ENCODE results near the gene SPEN. TPM values are rescaled to one million over a fixed set of nuclear protein-coding genes. Genes with fewer than 3 reads are reported as not detected.

SPEN gene
- total and polyA plus RNA-seq, 9 of the 15 experiments (the other 6 are each of a cell fraction or from before 2014, with no cell fraction given), result 5.7 to 87.5 (median 27.2) TPM

- TF ChIP-seq MGA (IDR thresholded peaks at IDR 0.05), result peak; percentile 46; the same call in 1 of the 2 replicates
- TF ChIP-seq ZFP91 (CRISPR knock-in tag; IDR thresholded peaks at IDR 0.05), result 0 out of 2 replicates have a peak, but pooled peaks have one; percentile 76
- TF ChIP-seq SAFB2 (IDR thresholded peaks at IDR 0.05; ENCODE audit: borderline replicate concordance, low read depth, low read length, severe bottlenecking), result no peak
- TF ChIP-seq, protein P1, sequence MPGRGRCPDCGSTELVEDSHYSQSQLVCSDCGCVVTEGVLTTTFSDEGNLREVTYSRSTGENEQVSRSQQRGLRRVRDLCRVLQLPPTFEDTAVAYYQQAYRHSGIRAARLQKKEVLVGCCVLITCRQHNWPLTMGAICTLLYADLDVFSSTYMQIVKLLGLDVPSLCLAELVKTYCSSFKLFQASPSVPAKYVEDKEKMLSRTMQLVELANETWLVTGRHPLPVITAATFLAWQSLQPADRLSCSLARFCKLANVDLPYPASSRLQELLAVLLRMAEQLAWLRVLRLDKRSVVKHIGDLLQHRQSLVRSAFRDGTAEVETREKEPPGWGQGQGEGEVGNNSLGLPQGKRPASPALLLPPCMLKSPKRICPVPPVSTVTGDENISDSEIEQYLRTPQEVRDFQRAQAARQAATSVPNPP (IDR thresholded peaks at IDR 0.05; ENCODE audit: borderline replicate concordance, insufficient read depth, insufficient read length), result no peak
- TF ChIP-seq GABPB2 (CRISPR knock-in tag; conservative IDR thresholded peaks at IDR 0.05), result no peak
- TF ChIP-seq CREBBP (IDR thresholded peaks at IDR 0.05; ENCODE audit: low read depth, low read length), result no peak
- peak; percentile 36; the same call in 1 of the 2 replicates for TF ChIP-seq MYC (IDR thresholded peaks at IDR 0.05; ENCODE audit: low read depth, low read length)
- TF ChIP-seq MYC (CRISPR knock-in tag; IDR thresholded peaks at IDR 0.05; ENCODE audit: borderline replicate concordance, low read depth), result peak; percentile 74; the same call in 1 of the 2 replicates
- TF ChIP-seq NUFIP1 (IDR thresholded peaks at IDR 0.05; ENCODE audit: partially characterized antibody), result no peak
- TF ChIP-seq ZFP30 (CRISPR knock-in tag; IDR thresholded peaks at IDR 0.05; ENCODE audit: borderline replicate concordance), result no peak
- TF ChIP-seq CBX5 (IDR thresholded peaks at IDR 0.05; ENCODE audit: borderline replicate concordance, low read depth), result no peak
These were observed 128.5 kb downstream of the SPEN start, which contains the start of gene ZBTB17 (continued) for GRCh38 chr1:15975805-15976680.

Measured in K562 (cell line).